MM.1S (cell line): ENCODE measurements around the gene SGK1.

ENCODE experiments used
- EZH2 ChIP-seq: fragments of 300-600 bp; sonication (generic); optimal IDR thresholded peaks from 2 replicates; pipeline ENCODE3; 2017; ENCODE audit warnings: low read depth, mild to moderate bottlenecking, antibody characterized with exemption, low read length, mixed read lengths
- EZH2phosphoT487 ChIP-seq: fragments of 300-600 bp; sonication (generic); IDR thresholded peaks from 2 replicates; pipeline ENCODE4 v1.6.1; 2018; ENCODE audit warnings: antibody characterized with exemption, low read length

- TF ChIP-seq EZH2 (no peak), EZH2phosphoT487 (no peak)
These were observed 2.7 kb downstream of the SGK1 start for GRCh38 chr6:134315189-134315588.
